Measurements from ENCODE around the gene LTA.

The LTA gene

GRCh38 chr6:31569861-31570536 is 2.1 kb upstream of the LTA start:
- no peak for DNase-seq (ENCODE audit: low read depth)

- no peak for DNase-seq (ENCODE audit: low read depth)
These were observed 1.4 kb downstream of the LTA start for GRCh38 chr6:31573239-31574105.

GRCh38 chr6:31574106-31575061 is 2.3 kb downstream of the LTA start:
- no peak for DNase-seq (ENCODE audit: low read depth)

- no peak for DNase-seq (ENCODE audit: low read depth)
These were observed 3.3 kb downstream of the LTA start, which contains the start of gene TNF for GRCh38 chr6:31575335-31575901. Gene TNF, plus strand, starts transcription at chr6:31575565. Its CDS starts 177 bp downstream, at chr6:31575742.

- DNase-seq (ENCODE audit: low read depth): no peak
These were observed 4.0 kb downstream of the LTA start for GRCh38 chr6:31575952-31576685.

GRCh38 chr6:31576897-31577578 is 4.9 kb downstream of the LTA start:
- no peak for DNase-seq (ENCODE audit: low read depth)

- no peak for DNase-seq (ENCODE audit: low read depth)
These were observed 5.5 kb downstream of the LTA start for GRCh38 chr6:31577579-31577966.

GRCh38 chr6:31578184-31579118 is 6.4 kb downstream of the LTA start:
- DNase-seq (ENCODE audit: low read depth): no peak

GRCh38 chr6:31579119-31579505 is 7.0 kb downstream of the LTA start:
- DNase-seq (ENCODE audit: low read depth): no peak

GRCh38 chr6:31579546-31580437 is 7.7 kb downstream of the LTA start:
- DNase-seq (ENCODE audit: low read depth): no peak

GRCh38 chr6:31580438-31580740 is 8.3 kb downstream of the LTA start:
- no peak for DNase-seq (ENCODE audit: low read depth)

GRCh38 chr6:31580807-31581433 is 8.8 kb downstream of the LTA start:
- DNase-seq (ENCODE audit: low read depth): no peak

GRCh38 chr6:31581434-31582229 is 9.5 kb downstream of the LTA start:
- DNase-seq (ENCODE audit: low read depth): no peak

GRCh38 chr6:31582230-31582643 is 10.1 kb downstream of the LTA start, which contains the start of gene LTB:
Gene LTB, minus strand, starts transcription at chr6:31582424. Its CDS starts 7 bp downstream, at chr6:31582417.
- DNase-seq (ENCODE audit: low read depth): no peak

GRCh38 chr6:31585491-31585890 is 13.4 kb downstream of the LTA start:
- no peak for DNase-seq (ENCODE audit: low read depth)

- DNase-seq (ENCODE audit: low read depth): no peak
These were observed 13.9 kb downstream of the LTA start, which contains the start of gene LST1 for GRCh38 chr6:31586008-31586407. Gene LST1, plus strand, starts transcription at chr6:31586277. Its CDS starts 1,023 bp downstream, at chr6:31587300.
